Medulla oblongata (tissue), 1 donor: Measurements from ENCODE around the gene ZNF444.
"Not testable (repeated sequence)": the region's sequence is repeated elsewhere in the genome, so short reads cannot be mapped to it uniquely, and the experiment has no call there.

ENCODE experiments used
- DNase-seq: peaks from one replicate; pipeline ENCODE4 v3.0.0-alpha.2; 2015; ENCODE audit errors: extremely low spot score

The ZNF444 gene

DNA sequence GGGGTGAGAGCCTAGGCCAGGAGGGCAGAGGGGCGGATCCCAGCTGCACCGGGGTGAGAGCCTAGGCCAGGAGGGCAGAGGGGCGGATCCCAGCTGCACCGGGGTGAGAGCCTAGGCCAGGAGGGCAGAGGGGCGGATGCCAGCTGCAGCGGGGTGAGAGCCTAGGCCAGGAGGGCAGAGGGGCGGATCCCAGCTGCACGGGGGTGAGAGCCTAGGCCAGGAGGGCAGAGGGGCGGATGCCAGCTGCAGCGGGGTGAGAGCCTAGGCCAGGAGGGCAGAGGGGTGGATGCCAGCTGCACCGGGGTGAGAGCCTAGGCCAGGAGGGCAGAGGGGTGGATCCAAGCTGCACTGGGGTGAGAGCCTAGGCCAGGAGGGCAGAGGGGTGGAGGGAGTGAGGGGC is 35.2 kb downstream of the ZNF444 start:
- DNase-seq = not testable (repeated sequence)

DNA sequence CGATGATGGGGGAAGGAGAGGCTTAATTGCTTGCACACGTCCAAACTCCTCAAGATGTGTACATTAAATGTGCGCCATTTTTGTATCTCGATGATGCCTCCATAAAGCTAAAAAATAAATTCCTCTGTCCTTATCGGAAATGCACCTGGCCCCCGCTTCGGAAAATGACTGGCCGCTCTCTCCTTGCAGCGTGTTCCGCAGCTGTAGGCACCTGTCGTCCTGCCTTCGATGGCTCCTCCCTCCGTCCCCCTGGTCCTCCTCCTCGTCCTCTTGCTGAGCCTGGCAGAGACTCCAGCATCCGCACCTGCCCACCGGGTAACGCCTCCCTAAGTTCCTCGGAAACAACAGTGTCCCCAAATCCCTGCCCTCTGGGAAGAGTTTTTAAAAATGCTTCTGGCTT is 35.8 kb downstream of the ZNF444 start:
- DNase-seq = no peak

DNA sequence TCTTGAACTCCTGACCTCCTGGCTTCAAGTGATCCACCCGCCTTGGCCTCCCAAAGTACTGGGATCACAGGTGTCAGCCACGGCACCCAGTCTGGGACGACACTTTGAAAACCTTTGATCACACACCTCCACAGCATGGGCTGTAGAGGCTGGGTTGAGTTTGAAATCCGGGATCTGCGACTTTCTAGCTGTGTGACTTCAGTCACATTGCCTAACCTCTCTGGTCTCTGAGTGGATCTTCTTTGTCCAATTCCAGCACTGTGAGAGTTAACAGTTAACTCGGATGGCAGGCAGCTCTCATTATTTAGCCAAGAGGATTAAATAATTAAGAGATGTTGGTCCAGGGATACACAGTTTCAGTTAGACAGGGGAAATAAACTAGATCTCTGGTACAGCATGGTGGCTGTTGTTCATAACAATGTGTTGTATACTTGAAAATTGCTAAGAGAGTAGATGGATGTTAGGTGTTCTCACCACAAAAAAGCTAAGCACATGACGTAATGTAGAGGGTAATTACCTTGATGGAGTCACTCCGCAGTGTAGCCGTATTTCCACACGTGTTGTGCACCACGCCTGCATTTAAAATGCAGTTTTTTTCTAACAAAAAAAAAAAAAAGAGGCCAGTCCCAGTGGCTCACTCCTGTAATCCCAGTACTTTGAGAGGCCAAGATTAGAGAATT is 36.6 kb downstream of the ZNF444 start:
- DNase-seq = no peak

DNA sequence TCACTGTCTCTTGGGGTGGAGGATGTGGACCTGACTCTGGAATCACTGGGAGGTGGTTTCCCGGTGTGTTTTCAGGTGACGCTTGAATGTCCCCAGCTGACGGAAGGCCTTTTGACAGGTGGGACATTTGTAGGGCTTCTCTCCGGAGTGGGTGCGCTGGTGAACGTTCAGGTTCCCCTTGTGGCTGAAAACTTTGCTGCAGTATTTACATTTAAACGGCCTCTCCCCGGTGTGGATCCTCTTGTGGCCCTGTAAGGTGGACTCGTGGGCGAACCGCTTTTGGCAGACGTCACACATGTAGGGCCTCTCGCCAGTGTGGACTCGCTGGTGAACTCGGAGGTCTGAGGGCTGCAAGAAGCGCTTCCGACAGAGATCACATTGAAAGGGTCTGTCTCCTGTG is 48.7 kb downstream of the ZNF444 start:
- DNase-seq = no peak

DNA sequence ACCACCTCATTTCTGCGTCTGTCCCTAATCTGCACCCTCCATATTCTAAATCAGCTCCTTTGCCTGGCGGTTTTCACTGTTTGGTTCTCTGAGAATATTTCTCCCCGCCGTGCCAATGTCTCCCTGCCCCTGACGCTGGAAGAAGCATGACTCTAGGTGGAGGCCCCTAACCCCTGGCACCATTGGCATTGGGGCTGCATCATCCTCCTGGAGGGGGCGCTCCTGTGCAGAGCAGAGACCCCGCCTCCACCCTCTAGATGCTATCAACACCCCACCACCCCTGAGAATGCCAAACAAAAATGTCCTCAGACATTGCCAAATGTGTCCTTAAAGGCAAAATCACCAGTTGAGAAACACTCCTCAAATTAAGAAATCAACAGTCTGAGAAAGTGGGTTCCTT is 50.0 kb downstream of the ZNF444 start:
- DNase-seq = no peak

DNA sequence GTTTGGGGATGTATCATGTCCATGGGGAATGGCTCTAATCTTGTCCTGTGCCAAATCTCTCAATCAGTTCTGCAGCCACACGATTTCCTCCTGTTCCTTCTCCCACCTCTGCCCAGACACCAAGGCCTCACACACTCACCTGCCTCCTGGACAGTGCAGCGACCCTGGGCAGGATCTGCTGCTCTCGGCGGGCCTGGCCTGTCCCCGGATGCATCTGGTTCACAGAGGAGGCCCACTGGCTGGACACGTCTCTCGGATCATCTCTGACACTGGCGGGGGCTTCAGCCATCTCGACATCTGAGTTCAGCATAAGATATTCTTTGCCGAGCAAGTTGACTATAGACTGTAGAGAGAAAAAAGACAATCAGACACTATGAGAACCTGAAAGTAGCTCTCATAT is 50.6 kb downstream of the ZNF444 start:
- DNase-seq = no peak

DNA sequence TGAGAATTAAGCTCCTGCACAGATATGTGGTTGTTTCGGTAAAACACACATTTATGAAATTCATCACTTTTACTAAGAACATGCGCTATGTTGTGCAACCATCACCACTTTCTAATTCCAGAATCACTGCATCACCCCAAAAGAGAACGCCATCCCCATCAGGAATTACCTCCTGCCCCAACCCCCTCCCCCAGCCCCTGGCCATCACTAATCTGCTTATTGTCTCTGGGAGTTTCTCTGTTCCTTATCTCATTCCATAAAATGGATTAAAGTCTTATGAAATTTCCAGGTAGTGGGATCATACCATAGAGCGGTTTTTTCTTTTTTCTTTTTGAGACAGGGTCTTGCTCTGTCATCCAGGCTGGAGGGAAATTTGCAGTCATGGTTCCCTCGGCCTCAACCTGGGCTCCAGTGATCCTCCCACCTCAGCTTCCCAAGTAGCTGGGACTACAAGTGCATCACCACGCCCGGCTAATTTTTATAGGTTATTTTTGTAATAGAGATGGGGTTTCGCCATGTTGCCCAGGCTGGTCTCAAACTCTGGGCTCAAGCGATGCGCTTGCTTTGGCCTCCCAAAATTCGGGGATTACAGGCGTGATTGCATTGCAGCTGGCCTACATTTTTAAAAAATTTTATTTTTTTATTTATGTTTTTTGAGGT is 53.0 kb downstream of the ZNF444 start:
- DNase-seq = no peak

DNA sequence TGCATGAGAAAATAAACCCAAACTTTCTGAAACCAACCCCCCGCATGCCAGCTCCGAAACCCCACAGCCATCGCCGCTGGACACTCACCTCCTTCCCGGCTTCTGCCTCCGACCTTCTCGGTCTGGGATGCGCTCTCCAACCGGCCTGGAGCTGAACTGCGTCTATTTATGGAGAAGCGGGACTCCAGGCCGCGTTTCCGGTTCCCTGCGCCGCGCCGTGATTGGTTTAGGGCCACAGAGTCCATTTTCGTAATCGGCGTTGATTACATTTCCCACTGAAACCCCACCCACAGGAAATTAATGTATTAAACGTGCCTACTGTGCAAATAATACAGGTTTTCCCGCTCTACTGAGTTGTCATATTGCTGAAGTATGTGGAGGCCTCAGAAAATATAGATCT is 56.6 kb downstream of the ZNF444 start, which contains the start of gene ZSCAN5B:
TSS of gene ZSCAN5B (minus strand) at position 138 of the 400 bp plus-strand sequence. CDS start 4,731 bp downstream, outside the sequence.
- not testable (repeated sequence) for DNase-seq

DNA sequence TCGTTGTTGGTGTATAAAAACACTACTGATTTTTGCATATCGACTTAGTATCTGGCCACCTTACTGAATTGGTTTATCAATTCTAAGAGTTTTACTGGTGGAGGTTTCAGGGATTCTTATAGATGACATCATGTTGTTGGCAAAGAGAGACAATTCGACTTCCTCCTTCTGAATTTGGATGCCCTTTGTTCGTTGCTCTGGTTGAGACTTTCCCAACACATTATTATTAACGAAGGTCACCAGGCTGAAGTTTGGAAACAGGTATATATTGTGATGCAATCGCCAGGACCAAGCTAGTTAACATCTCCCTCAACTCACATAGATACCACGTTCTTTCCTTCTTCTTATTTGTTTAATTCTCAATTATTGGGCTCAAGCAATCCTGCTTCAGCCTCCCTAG is 58.6 kb downstream of the ZNF444 start:
- DNase-seq = no peak

DNA sequence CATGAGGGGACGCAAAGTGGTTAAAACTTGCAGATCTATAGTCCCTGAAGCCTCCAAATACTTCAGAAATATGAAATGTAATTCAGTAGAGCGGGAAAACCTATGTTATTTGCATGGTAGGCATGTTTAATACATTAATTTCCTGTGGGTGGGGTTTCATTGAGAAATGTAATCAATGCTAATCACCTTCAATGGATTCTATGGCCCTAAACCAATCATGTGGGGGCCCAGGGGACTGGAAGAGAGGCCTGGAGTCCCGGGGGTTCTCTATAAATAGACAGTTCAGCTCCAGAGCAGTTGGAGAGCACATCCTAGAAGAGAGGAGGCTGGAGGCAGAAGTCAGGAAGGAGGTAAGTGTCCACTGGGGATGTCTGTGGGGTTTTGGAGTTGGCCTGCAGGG is 60.9 kb downstream of the ZNF444 start, which contains the start of gene ZSCAN5C:
TSS of gene ZSCAN5C (plus strand) at position 301 of the 400 bp plus-strand sequence. CDS start 3,641 bp downstream, outside the sequence.
- no peak for DNase-seq

DNA sequence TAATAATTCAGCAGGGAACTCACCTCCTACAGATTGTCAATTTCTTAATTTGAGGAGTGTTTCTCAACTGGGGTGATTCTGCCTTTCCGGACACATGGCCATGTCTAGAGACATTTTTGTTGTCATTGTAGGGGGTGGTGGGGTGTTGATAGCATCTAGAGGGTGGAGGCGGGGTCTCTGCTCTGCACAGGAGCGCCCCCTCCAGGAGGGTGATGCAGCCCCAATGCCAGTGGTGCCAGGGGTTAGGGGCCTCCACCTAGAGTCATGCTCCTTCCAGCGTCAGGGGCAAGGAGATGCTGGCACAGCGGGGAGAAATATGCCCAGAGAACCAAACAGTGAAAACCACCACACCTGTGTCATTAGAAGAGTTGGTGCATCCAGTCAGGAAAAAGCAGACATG is 66.5 kb downstream of the ZNF444 start:
- DNase-seq = not testable (repeated sequence)

DNA sequence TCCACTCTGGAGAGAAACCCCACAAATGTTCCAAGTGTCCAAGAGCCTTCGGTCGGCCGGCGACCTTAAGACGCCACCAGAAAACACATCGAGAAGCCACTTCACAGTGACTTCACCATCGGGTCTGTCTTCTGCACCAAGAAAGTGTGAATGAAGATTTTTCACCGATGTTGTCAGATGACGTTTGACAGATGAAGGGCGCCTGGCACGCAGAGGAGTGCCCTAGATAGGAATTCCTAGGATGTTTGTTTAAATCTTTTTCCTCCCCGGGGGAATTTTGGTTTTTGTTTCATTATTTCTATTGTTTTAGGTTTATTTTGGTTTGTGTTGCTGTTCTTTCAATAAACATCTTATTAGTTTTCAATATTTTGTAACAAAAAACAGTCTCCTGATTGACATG is 68.0 kb downstream of the ZNF444 start:
- no peak for DNase-seq

DNA sequence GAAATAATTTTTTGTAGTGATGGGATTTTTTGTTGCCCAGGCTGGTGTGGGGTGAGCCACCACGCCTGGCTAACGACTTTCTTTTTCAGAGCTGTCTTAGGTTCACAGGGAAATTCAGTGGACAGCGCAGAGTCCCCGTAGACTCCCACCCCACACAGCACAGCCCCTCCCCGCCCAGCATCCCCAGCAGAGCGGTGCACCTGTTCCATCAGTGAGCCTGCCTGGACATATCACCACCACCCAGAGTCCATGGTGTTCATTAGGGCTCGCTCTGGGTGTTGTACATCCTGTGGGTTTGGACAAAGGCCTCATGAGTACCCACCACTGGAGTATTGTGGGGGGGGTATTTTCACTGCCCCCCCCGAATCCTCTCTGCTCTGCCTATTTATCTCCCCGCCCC is 68.9 kb downstream of the ZNF444 start:
- DNase-seq = not testable (repeated sequence)
